B cell (primary cell): ENCODE data around the gene ST7L. TPM values are rescaled to one million over a fixed set of nuclear protein-coding genes. Genes with fewer than 3 reads are reported as not detected.

Experiments used
- ATAC-seq: fragments of 200-7000 bp; cut with Tn5 transposase; one replicate; pipeline ENCODE4 v1.10.0; 2021; ENCODE audit warnings: low read depth, mild to moderate bottlenecking, moderate number of reproducible peaks, moderate library complexity
- CTCF ChIA-PET: fragments of 350-600 bp; sonication (Branson Sonifier 250); formaldehyde crosslinking; loops from one replicate; lab custom pipeline; 2021; ENCODE audit warnings: antibody characterized with exemption, inconsistent platforms; lab: Charles Lee
- POLR2A ChIA-PET: fragments of 350-600 bp; sonication (Branson Sonifier 250); formaldehyde crosslinking; loops from one replicate; lab custom pipeline; 2021; ENCODE audit warnings: antibody characterized with exemption; lab: Charles Lee
- DNase-seq: peaks from one replicate; pipeline ENCODE4 v3.0.0; 2013
- H2AFZ ChIP-seq: 2 replicates; pipeline ENCODE4 v1.6.1; 2012; ENCODE audit warnings: mild to moderate bottlenecking, low read depth, low read length; ENCODE audit not compliant: insufficient read depth, poor library complexity, severe bottlenecking
- H3K27ac ChIP-seq, 2 donors: 1 replicate in 1 of 2; 2 replicates in 1 of 2; pipeline ENCODE4 v1.5.1; 2012 to 2013; ENCODE audit warnings: low read length in 2 of 2, mild to moderate bottlenecking in 2 of 2, moderate library complexity in 1 of 2
- H3K27me3 ChIP-seq, 4 experiments: fragments of 200-600 bp in 1 of 4; sonication (generic) in 1 of 4; replicated peaks in 1 of 4; 1 replicate in 2 of 4; 2 replicates in 2 of 4; pipeline versions ENCODE4 v1.6.1 to v1.7.0; 2013 to 2016; ENCODE audit warnings: low read length in 3 of 4, mild to moderate bottlenecking in 2 of 4, mixed read lengths in 1 of 4, moderate library complexity in 1 of 4; ENCODE audit not compliant: insufficient read depth in 4 of 4, control insufficient read depth in 3 of 4; ENCODE audit errors: control extremely low read depth in 1 of 4
- H3K36me3 ChIP-seq, 2 experiments: replicated peaks in 1 of 2; 1 replicate in 1 of 2; 2 replicates in 1 of 2; pipeline versions ENCODE4 v1.6.1 to v1.7.1; 2013; ENCODE audit warnings: low read length in 1 of 2; ENCODE audit not compliant: insufficient read depth in 2 of 2, control insufficient read depth in 1 of 2; ENCODE audit errors: control extremely low read depth in 1 of 2, extremely low read depth in 1 of 2
- H3K4me1 ChIP-seq, 2 donors: fragments of 200-600 bp in 1 of 2; sonication (generic) in 1 of 2; 1 replicate in 1 of 2; 2 replicates in 1 of 2; pipeline versions ENCODE4 v1.5.1 to v1.6.1; 2013 to 2017; ENCODE audit warnings: low read length in 2 of 2; ENCODE audit not compliant: control insufficient read depth in 2 of 2, insufficient read depth in 2 of 2
- H3K4me2 ChIP-seq: replicated peaks from 2 replicates; pipeline ENCODE3; 2012; ENCODE audit warnings: mild to moderate bottlenecking, low read depth, low read length; ENCODE audit not compliant: poor library complexity, severe bottlenecking
- H3K4me3 ChIP-seq, 5 experiments: fragments of 200-600 bp in 1 of 5; sonication (generic) in 1 of 5; 1 replicate in 3 of 5; 2 replicates in 2 of 5; pipeline versions ENCODE4 v1.5.1 to v1.7.0; 2011 to 2016; ENCODE audit warnings: low read length in 4 of 5, mild to moderate bottlenecking in 4 of 5, low read depth in 2 of 5, control low read depth in 1 of 5, moderate library complexity in 1 of 5; ENCODE audit not compliant: insufficient read depth in 1 of 5; ENCODE audit errors: control extremely low read depth in 1 of 5, extremely low read depth in 1 of 5
- H3K79me2 ChIP-seq: fragments of 200-600 bp; sonication (generic); one replicate; pipeline ENCODE4 v1.6.0; 2016; ENCODE audit warnings: low read length; ENCODE audit not compliant: control insufficient read depth, insufficient read depth
- H3K9ac ChIP-seq: fragments of 200-600 bp; sonication (generic); 2 replicates; pipeline ENCODE4 v1.6.1; 2017; ENCODE audit warnings: mild to moderate bottlenecking, low read length, moderate library complexity
- H3K9me3 ChIP-seq, 3 donors: one replicate each; pipeline versions ENCODE4 v1.6.1 to v1.7.1; 2013; ENCODE audit warnings: low read length in 2 of 3; ENCODE audit not compliant: control insufficient read depth in 2 of 3, insufficient read depth in 1 of 3; ENCODE audit errors: control extremely low read depth in 1 of 3
- H4K20me1 ChIP-seq: 2 replicates; pipeline ENCODE4 v1.6.0; 2012; ENCODE audit warnings: mild to moderate bottlenecking, low read length; ENCODE audit not compliant: insufficient read depth, control insufficient read depth, poor library complexity, severe bottlenecking
- H3K27ac Mint-ChIP-seq: one replicate; pipeline ENCODE4 v1.8.0; 2021; ENCODE audit warnings: mixed read lengths
- H3K27me3 Mint-ChIP-seq: one replicate; pipeline ENCODE4 v1.8.0; 2021; ENCODE audit warnings: mixed read lengths
- H3K4me1 Mint-ChIP-seq: one replicate; pipeline ENCODE4 v1.8.0; 2021; ENCODE audit warnings: mixed read lengths
- H3K4me3 Mint-ChIP-seq: one replicate; pipeline ENCODE4 v1.8.0; 2021; ENCODE audit warnings: mixed read lengths
- H3K9me3 Mint-ChIP-seq: one replicate; pipeline ENCODE4 v1.8.0; 2022; ENCODE audit warnings: mixed read lengths; ENCODE audit not compliant: insufficient read depth
- CTCF ChIP-seq: fragments of 200-600 bp; IDR thresholded peaks from one replicate; pipeline ENCODE4 v1.8.0; 2022; ENCODE audit warnings: antibody characterized with exemption, mild to moderate bottlenecking
- EZH2 ChIP-seq: IDR thresholded peaks from 2 replicates; pipeline ENCODE4 v1.6.1; 2012; ENCODE audit warnings: borderline replicate concordance, low read depth, mild to moderate bottlenecking, moderate library complexity, low read length; ENCODE audit not compliant: insufficient read depth, poor library complexity, severe bottlenecking
- WGBS: methylation state at CpG from one replicate; pipeline ENCODE4 v1.1.5; 2013; ENCODE audit warnings: missing lambda C conversion rate; ENCODE audit not compliant: insufficient coverage; 5-methylcytosine and 5-hydroxymethylcytosine counted together
- intact Hi-C: fragments of 100-400 bp; cut with micrococcal nuclease; formaldehyde crosslinking; loops from one replicate; pipeline ENCODE4 v1.10.0; 2022
- polyA plus RNA-seq: library from polyadenylated mRNA; depleted of rRNA; stranded (reverse); fragments of >200 nt; gene quantifications from 2 replicates; pipeline ENCODE4 v1.2.3, GENCODE V29; 2012
- total RNA-seq, 2 donors: library from RNA; stranded (reverse); fragments of 120-200 nt in 1 of 2; gene quantifications; 1 replicate in 1 of 2; 2 replicates in 1 of 2; pipeline versions ENCODE4 v1.2.3 to v1.2.4, GENCODE V29; 2013 to 2022

Gene ST7L
- total and polyA plus RNA-seq, 2 donors (not counting 1 experiment from before 2014, with no cell fraction given), result 13.1 to 16.4 TPM

DNA sequence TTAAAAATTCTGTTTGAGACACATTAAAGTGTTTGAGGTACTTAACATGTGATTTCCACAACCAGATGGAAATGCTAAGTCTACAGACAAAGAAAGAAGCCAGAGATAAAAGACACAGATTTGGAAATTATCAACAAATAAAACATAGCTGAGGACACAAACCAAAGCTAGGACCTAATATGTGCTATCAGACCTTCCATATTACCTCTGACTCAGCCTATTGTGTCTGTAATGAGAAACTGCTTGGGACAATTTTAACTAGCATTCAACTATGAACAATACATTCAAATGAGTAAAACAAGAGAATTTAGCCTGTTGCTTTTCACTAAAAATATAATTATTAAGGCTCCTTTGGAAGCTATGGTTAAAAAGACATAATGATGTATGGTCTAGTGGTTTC is 55.6 kb downstream of the ST7L start:
- Histone ChIP-seq H3K27me3 (no peaks in the 10 kb centered on the region), H3K36me3 (peaks cover 0 to 2% of the 10 kb centered on the region in 2 experiments), H3K4me1 (no peaks in the 10 kb centered on the region), H3K79me2 (no peaks in the 10 kb centered on the region), H2AFZ (no peak overlapping the region), H3K9ac (no peak overlapping the region), H3K4me2 (no peak overlapping the region), H3K27ac (no peak overlapping the region), H3K9me3 (no peaks in the 10 kb centered on the region), H3K4me3 (no peak overlapping the region), H4K20me1 (no peaks in the 10 kb centered on the region)
- H3K4me3 Mint-ChIP-seq, result no peak overlapping the region
- DNase-seq, result no peak
- no peaks in the 10 kb centered on the region for H3K9me3 Mint-ChIP-seq
- ChIA-PET CTCF (no interaction called here), POLR2A (no interaction called here)
- intact Hi-C loops, result no loop called here
- no peak for ATAC-seq
- no peak for TF ChIP-seq EZH2
- TF ChIP-seq CTCF, result no peak
- no peaks in the 10 kb centered on the region for H3K4me1 Mint-ChIP-seq
- no peak overlapping the region for H3K27ac Mint-ChIP-seq
- no peaks in the 10 kb centered on the region for H3K27me3 Mint-ChIP-seq

DNA sequence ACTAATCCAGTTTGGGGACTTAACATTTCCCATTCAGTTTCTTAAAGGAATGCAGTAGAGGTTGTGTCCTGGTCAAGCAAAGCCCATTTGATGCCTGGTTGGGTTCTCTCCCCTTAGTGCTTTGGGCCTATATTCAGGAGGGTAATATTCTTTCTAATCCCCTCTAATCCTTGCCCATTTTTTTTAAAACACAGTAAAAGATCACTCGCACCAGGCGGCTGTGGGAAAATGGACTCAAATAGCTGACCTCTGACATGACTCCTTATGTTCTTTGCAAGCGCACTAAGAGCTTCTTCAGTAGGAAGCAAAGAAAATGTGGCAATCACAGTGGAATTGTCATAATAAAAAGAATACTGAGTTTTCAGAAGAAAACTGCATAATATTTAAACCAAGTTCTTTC is 60.3 kb downstream of the ST7L start:
- CTCF ChIA-PET, result no interaction called here

More for the DNA sequence above, 60.3 kb downstream of the ST7L start:
- ATAC-seq, result no peak
- no peaks in the 10 kb centered on the region for H3K9me3 Mint-ChIP-seq
- POLR2A ChIA-PET, result no interaction called here
- H3K27ac Mint-ChIP-seq, result no peak overlapping the region
- no peaks in the 10 kb centered on the region for H4K20me1 ChIP-seq
- no peaks in the 10 kb centered on the region for H3K4me1 ChIP-seq
- H3K9me3 ChIP-seq, result no peaks in the 10 kb centered on the region
- H3K79me2 ChIP-seq, result no peaks in the 10 kb centered on the region
- intact Hi-C loops, result no loop called here
- H3K4me3 Mint-ChIP-seq, result no peak overlapping the region
- DNase-seq, result no peak
- H3K27ac ChIP-seq, result no peak overlapping the region
- no peak for TF ChIP-seq EZH2
- no peak for TF ChIP-seq CTCF
- no peaks in the 10 kb centered on the region for H3K36me3 ChIP-seq
- no peak overlapping the region for H3K9ac ChIP-seq
- no peak overlapping the region for H3K4me3 ChIP-seq
- H3K4me1 Mint-ChIP-seq, result no peaks in the 10 kb centered on the region
- no peak overlapping the region for H2AFZ ChIP-seq
- no peaks in the 10 kb centered on the region for H3K27me3 ChIP-seq
- H3K4me2 ChIP-seq, result no peak overlapping the region
- no CpG with 5 or more reads among the region's 3 CpGs for WGBS
- no peaks in the 10 kb centered on the region for H3K27me3 Mint-ChIP-seq
